Neural cell (in vitro differentiated cells): Measurements from ENCODE around the gene DNAJC11. TPM values are rescaled to one million over a fixed set of nuclear protein-coding genes. Genes with fewer than 3 reads are reported as not detected.

Experiments used
- H2AFZ ChIP-seq: fragments of 200-600, 300-800 bp; sonication (generic), shearing (Covaris generic); 2 replicates; pipeline ENCODE4 v1.6.0; 2014; ENCODE audit warnings: low read depth, mild to moderate bottlenecking, antibody characterized with exemption, low read length, moderate library complexity
- H3F3A ChIP-seq: fragments of 200-600 bp; shearing (Covaris generic); 2 replicates; pipeline ENCODE4 v1.6.1; 2016; ENCODE audit warnings: mild to moderate bottlenecking, moderate library complexity, mixed read lengths, antibody characterized with exemption, low read length; ENCODE audit not compliant: insufficient read depth, poor library complexity, severe bottlenecking
- H3K27ac ChIP-seq: fragments of 200-600, 300-800 bp; sonication (generic), shearing (Covaris generic); 2 replicates; pipeline ENCODE4 v1.5.1; 2014; ENCODE audit warnings: mild to moderate bottlenecking, low read length, moderate library complexity
- H3K27me3 ChIP-seq: fragments of 300-800, 200-600 bp; sonication (generic), shearing (Covaris generic); 2 replicates; pipeline ENCODE4 v1.6.0; 2014; ENCODE audit warnings: mild to moderate bottlenecking, low read depth, low read length, moderate library complexity; ENCODE audit not compliant: insufficient read depth
- H3K36me3 ChIP-seq: fragments of 300-800, 200-600 bp; sonication (generic), shearing (Covaris generic); 2 replicates; pipeline ENCODE4 v1.5.1; 2014; ENCODE audit warnings: mild to moderate bottlenecking, antibody characterized with exemption, low read length, moderate library complexity; ENCODE audit not compliant: insufficient read depth
- H3K4me2 ChIP-seq: fragments of 300-800, 200-600 bp; sonication (generic), shearing (Covaris generic); 2 replicates; pipeline ENCODE4 v1.6.0; 2014; ENCODE audit warnings: mild to moderate bottlenecking, low read length
- H3K4me3 ChIP-seq: fragments of 300-800, 200-600 bp; sonication (generic), shearing (Covaris generic); 2 replicates; pipeline ENCODE4 v1.5.1; 2014; ENCODE audit warnings: mild to moderate bottlenecking, low read length, moderate library complexity
- H3K79me2 ChIP-seq: fragments of 200-600 bp; shearing (Covaris generic); replicated peaks from 2 replicates; pipeline ENCODE4 v1.6.0; 2014; ENCODE audit warnings: mild to moderate bottlenecking, low read length, moderate library complexity; ENCODE audit not compliant: insufficient read depth
- H3K9ac ChIP-seq: fragments of 300-800, 200-600 bp; sonication (generic), shearing (Covaris generic); 2 replicates; pipeline ENCODE4 v1.6.1; 2016; ENCODE audit warnings: mild to moderate bottlenecking, low read length, mixed read lengths
- H3K9me2 ChIP-seq: fragments of 200-600 bp; shearing (Covaris generic); 2 replicates; pipeline ENCODE4 v1.6.1; 2016; ENCODE audit warnings: mild to moderate bottlenecking, low read length, mixed read lengths; ENCODE audit not compliant: insufficient read depth
- H3K9me3 ChIP-seq: fragments of 200-600, 300-800 bp; sonication (generic), shearing (Covaris generic); 2 replicates; pipeline ENCODE4 v1.6.1; 2016; ENCODE audit warnings: mild to moderate bottlenecking, mixed run types, low read length, moderate library complexity, mixed read lengths
- H4K20me1 ChIP-seq: fragments of 200-600 bp; shearing (Covaris generic); 2 replicates; pipeline ENCODE4 v1.6.1; 2016; ENCODE audit warnings: mild to moderate bottlenecking, mixed run types; ENCODE audit not compliant: insufficient read depth
- CTCF ChIP-seq: fragments of 450-650 bp; IDR thresholded peaks from 2 replicates; pipeline ENCODE4 v1.5.1; 2014; ENCODE audit warnings: antibody characterized with exemption, mild to moderate bottlenecking, moderate library complexity; ENCODE audit not compliant: poor library complexity, severe bottlenecking
- EP300 ChIP-seq: fragments of 450-650 bp; conservative IDR thresholded peaks from 2 replicates; pipeline ENCODE4 v1.6.1; 2014; ENCODE audit warnings: antibody characterized with exemption, mild to moderate bottlenecking, moderate library complexity; ENCODE audit not compliant: poor library complexity, severe bottlenecking
- EZH2 ChIP-seq: fragments of 200-600, 300-800 bp; shearing (Covaris generic), sonication (generic); IDR thresholded peaks from 2 replicates; pipeline ENCODE4 v1.6.1; 2014; ENCODE audit warnings: antibody characterized with exemption, low read length, borderline replicate concordance, mild to moderate bottlenecking; ENCODE audit not compliant: insufficient read depth, poor library complexity, severe bottlenecking
- MXI1 ChIP-seq: fragments of 450-650 bp; conservative IDR thresholded peaks from 2 replicates; pipeline ENCODE4 v1.6.1; 2014; ENCODE audit warnings: antibody characterized with exemption, mild to moderate bottlenecking; ENCODE audit not compliant: poor library complexity, severe bottlenecking
- POLR2AphosphoS5 ChIP-seq: IDR thresholded peaks from 2 replicates; pipeline ENCODE4 v1.6.1; 2012
- RAD21 ChIP-seq: fragments of 450-650 bp; conservative IDR thresholded peaks from 2 replicates; pipeline ENCODE4 v1.6.1; 2014; ENCODE audit warnings: antibody characterized with exemption, mild to moderate bottlenecking, moderate library complexity
- REST ChIP-seq: IDR thresholded peaks from 2 replicates; pipeline ENCODE4 v1.6.1; 2012; ENCODE audit warnings: borderline replicate concordance
- SMC3 ChIP-seq: fragments of 450-650 bp; conservative IDR thresholded peaks from 2 replicates; pipeline ENCODE4 v1.6.1; 2014; ENCODE audit warnings: antibody characterized with exemption, mild to moderate bottlenecking, moderate library complexity; ENCODE audit not compliant: poor library complexity
- TAF1 ChIP-seq: IDR thresholded peaks from 2 replicates; pipeline ENCODE4 v1.6.1; 2012; ENCODE audit warnings: low read depth
- polyA minus RNA-seq: library from RNA; depleted of rRNA, polyadenylated mRNA; stranded (reverse); fragments of >200 nt; gene quantifications from 2 replicates; pipeline ENCODE4 v1.2.3, GENCODE V29; 2014
- polyA plus RNA-seq: library from polyadenylated mRNA; depleted of rRNA; stranded (reverse); fragments of >200 nt; gene quantifications from 2 replicates; pipeline ENCODE4 v1.2.3, GENCODE V29; 2014

The DNAJC11 gene
- polyA plus RNA-seq (26.0 and 28.6 TPM in 2 replicates), polyA minus RNA-seq (35.8 and 42.0 TPM in 2 replicates)

- peak within 1 kb of the TSS; percentile 65 for H2AFZ ChIP-seq
- no peaks in the 10 kb centered on the region for H4K20me1 ChIP-seq
- H3K4me2 ChIP-seq: peak within 1 kb of the TSS; percentile 77
- H3K9me2 ChIP-seq: no peaks in the 10 kb centered on the region
- H3K27ac ChIP-seq: peak within 1 kb of the TSS; percentile 65
- no peaks in the 10 kb centered on the region for H3K27me3 ChIP-seq
- H3K79me2 ChIP-seq: peaks cover 26% of the 10 kb centered on the region
- H3K9me3 ChIP-seq: no peaks in the 10 kb centered on the region
- H3F3A ChIP-seq: no peaks in the 10 kb centered on the region
- H3K9ac ChIP-seq: peak within 1 kb of the TSS; percentile 90
- H3K4me3 ChIP-seq: peak within 1 kb of the TSS; percentile 96
- H3K36me3 ChIP-seq: no peaks in the 10 kb centered on the region
- no peak for TF ChIP-seq EZH2
- peak; percentile 65 for TF ChIP-seq RAD21
- TF ChIP-seq TAF1: peak; percentile 80
- TF ChIP-seq CTCF: peak; percentile 100
- peak; percentile 96 for TF ChIP-seq POLR2AphosphoS5
- peak; percentile 67 for TF ChIP-seq EP300
- no peak for TF ChIP-seq REST
- TF ChIP-seq MXI1: peak; percentile 92
- TF ChIP-seq SMC3: peak; percentile 80
Observed at GRCh38 chr1:6701437-6702153, at the start of gene DNAJC11. DNAJC11 (minus strand) TSS chr1:6701816; CDS start chr1:6701800, 16 bp downstream.

- Histone ChIP-seq H3F3A (no peaks in the 10 kb centered on the region), H3K4me2 (no peak overlapping the region), H3K4me3 (no peak overlapping the region), H3K27ac (no peak overlapping the region), H3K36me3 (no peaks in the 10 kb centered on the region), H3K9me3 (no peaks in the 10 kb centered on the region), H3K79me2 (no peaks in the 10 kb centered on the region), H3K9me2 (no peaks in the 10 kb centered on the region), H2AFZ (no peak overlapping the region), H3K9ac (no peak overlapping the region), H3K27me3 (no peaks in the 10 kb centered on the region), H4K20me1 (no peaks in the 10 kb centered on the region)
- TF ChIP-seq REST (no peak), EZH2 (no peak), POLR2AphosphoS5 (no peak), CTCF (no peak), TAF1 (no peak), SMC3 (no peak), MXI1 (no peak), EP300 (no peak)
Observed at GRCh38 chr1:6750490-6750889, 48.9 kb upstream of the DNAJC11 start.
